Stimulated activated CD4-positive, alpha-beta T cell treated with anti-CD3 and anti-CD28 coated beads, TNF-alpha, amount 100 ng/mL, for 1 hour (primary cell): Measurements from ENCODE around the gene CASP8.

Experiments used
- DNase-seq, 3 donors: peaks; one replicate each; pipeline ENCODE4 v3.0.0-alpha.2; 2020; ENCODE audit warnings: low read depth in 3 of 3, low spot score in 1 of 3

CASP8 gene

GRCh38 chr2:201329409-201329808 is 69.1 kb downstream of the CASP8 start:
- DNase-seq: no peak
